Stimulated activated CD4-positive, alpha-beta T cell treated with anti-CD3 and anti-CD28 coated beads, Interleukin-4, amount 100 ng/mL, for 24 hours (primary cell): Measurements from ENCODE around the gene SMG9.
"Not testable (repeated sequence)": the region's sequence is repeated elsewhere in the genome, so short reads cannot be mapped to it uniquely, and the experiment has no call there.

Source experiments
- DNase-seq: peaks from one replicate; pipeline ENCODE4 v3.0.0-alpha.2; 2020

SMG9 gene

DNA sequence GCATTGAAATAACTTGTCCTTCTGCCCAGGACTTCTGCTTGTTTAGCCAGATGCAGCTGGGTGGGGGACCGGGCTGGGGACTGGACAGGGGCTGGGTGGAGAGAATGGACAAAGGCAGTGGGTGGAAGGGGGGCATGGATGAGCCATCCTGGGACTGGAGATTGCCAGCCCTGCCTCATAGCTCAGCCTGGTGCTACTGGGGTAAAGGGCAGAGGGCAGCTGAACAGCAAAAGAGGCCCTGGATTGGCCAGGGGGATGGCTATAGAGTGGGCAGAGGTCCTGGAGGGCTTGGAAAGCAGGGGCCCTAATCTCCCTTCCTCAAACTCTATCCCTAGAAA lies 67.1 kb downstream of the SMG9 start:
- DNase-seq, result no peak

DNA sequence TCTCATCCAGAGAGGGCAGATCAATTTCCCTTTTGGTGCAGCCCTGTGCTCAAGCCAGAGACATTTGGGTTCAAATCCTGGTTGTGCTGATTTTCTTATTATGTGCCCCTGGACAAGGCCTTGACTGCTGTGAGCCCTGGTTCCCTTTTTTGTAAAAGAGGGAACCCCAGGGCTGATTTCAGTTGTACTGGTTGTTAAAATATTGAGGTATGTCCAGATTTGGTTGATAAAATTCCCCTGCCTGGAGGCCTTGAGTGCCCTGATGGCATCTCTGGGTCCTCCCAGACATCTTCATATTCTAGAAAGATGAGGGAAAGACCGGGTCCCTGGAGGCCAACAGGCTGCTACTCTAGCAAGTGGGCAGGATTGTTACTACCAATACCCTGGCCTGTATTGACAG lies 70.4 kb downstream of the SMG9 start:
- no peak for DNase-seq

- DNase-seq, result no peak
Observed at GRCh38 chr19:43683905-43684304, 70.9 kb downstream of the SMG9 start.

DNA sequence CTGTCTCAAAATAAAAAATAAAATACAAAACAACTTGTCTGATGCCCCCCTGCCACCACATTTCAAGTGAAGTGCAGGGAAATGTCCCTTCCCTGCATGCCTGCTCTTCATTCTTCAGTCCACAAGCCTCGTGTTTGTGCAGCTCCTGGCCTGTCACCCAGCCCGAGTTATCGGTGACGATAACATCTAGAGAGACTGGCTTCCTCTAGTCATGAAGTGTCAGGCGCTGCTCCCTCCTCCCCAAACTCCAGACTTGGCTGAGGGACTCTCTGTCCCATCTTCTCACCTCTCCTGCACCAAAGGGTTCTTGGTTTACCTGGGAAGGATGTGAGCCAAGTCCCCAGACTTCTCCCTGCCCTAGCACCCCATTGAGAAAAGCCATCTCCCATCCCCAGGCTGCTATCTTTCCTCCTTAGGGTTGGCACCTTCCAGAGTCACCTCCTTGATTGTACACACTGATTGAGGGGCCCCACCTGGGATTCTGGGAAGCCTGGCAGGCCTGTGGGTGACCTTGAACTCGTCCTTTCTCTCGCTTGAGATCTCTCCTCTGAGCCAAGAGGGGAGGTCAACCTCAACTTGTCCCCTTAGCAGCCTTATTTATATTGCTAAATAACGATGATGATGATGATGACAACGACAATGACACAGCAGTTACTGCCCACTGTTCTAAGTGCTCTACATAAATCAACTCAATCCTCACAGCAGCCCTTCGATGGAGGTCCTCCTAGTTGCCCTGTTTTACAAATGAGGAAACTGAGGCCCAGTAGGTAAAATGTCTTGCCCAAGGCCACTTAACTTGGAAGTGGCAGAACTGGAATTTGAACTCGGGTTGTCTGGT lies 71.7 kb downstream of the SMG9 start:
- no peak for DNase-seq

GRCh38 chr19:43682269-43682668 lies 72.5 kb downstream of the SMG9 start:
- DNase-seq, result not testable (repeated sequence)

DNA sequence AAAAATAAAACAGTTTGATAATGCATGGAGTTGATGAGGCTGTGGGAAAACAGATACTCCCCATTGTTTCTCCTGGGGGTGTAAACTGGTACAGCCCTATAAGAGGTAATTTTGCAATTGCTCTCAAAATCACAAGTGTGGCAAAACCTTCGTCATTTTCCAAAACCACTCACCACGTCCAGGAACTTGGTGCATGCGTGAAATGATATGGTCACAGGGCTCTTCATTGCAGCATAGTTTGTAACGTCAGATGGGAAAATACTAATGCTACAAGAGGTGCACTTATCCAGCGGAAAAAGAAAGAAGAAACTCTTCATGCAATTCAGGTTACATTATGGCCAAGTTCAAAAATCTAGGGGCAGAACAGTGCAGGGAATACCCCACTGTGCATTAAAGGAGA lies 72.9 kb downstream of the SMG9 start:
- no peak for DNase-seq

DNA sequence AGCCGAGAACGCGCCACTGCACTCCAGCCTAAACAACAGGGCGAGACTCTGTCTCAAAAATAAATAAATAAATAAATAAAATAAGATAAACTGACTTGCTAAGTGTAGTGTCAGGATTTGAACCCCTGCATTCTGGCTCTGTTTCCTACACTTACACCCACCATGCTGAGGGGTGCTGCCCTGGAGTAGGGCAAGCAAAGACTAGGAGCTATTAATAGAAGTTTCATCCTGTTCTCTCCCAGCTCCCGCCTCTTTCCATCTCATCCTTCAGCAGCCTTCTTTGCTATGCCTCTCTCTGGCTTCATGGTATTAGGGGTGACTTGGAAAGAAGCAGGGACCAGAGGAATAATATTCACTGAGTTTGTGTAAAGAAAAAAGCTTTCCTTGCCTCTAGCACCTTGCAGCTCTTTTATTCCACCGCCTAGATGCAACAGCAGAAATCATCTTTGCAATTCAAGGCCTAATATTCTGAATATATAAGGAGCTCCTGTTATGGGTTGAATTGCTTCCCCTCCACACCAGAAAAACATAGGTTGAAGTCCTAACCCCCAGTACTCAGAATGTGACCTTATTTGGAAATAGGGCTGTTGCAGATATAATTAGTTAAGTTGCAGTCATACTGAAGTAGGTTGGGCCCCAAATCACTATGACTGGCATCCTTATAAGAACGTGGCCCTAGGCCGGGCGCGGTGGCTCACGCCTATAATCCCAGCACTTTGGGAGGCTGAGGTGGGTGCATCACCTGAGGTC lies 76.1 kb downstream of the SMG9 start:
- no peak for DNase-seq
